Keratinocyte (primary cell): ENCODE data around the gene GJD3. TPM values are rescaled to one million over a fixed set of nuclear protein-coding genes. Genes with fewer than 3 reads are reported as not detected.

Experiments
- DNase-seq: peaks from one replicate; pipeline ENCODE4 v3.0.0-alpha.2; 2011; ENCODE audit warnings: low read depth, missing footprints, low spot score
- FAIRE-seq: peaks from 2 replicates; lab custom pipeline; 2011; peaks lifted over from hg19 to GRCh38; lab: Jason Lieb, UNC
- H2AFZ ChIP-seq: 2 replicates; pipeline ENCODE4 v1.6.0; 2012; ENCODE audit warnings: low read length, control low read depth, inconsistent platforms; ENCODE audit not compliant: control insufficient read depth
- H3K27ac ChIP-seq: 2 replicates; pipeline ENCODE4 v1.5.1; 2011; ENCODE audit warnings: low read length; ENCODE audit not compliant: control insufficient read depth, insufficient read depth
- H3K27me3 ChIP-seq: 3 replicates; pipeline ENCODE4 v1.6.0; 2011; ENCODE audit warnings: low read length; ENCODE audit not compliant: control insufficient read depth, insufficient read depth; ENCODE audit errors: extremely low read depth
- H3K36me3 ChIP-seq, 2 experiments: 2 replicates in 1 of 2; 3 replicates in 1 of 2; pipeline ENCODE4 v1.5.1; 2011; ENCODE audit warnings: low read length in 2 of 2, mild to moderate bottlenecking in 1 of 2; ENCODE audit not compliant: control insufficient read depth in 2 of 2, insufficient read depth in 2 of 2; ENCODE audit errors: extremely low read depth in 1 of 2
- H3K4me1 ChIP-seq: 3 replicates; pipeline ENCODE4 v1.5.1; 2011; ENCODE audit warnings: low read length; ENCODE audit not compliant: control insufficient read depth, insufficient read depth; ENCODE audit errors: extremely low read depth
- H3K4me2 ChIP-seq: 3 replicates; pipeline ENCODE4 v1.6.0; 2011; ENCODE audit warnings: low read depth, low read length; ENCODE audit not compliant: control insufficient read depth, insufficient read depth; ENCODE audit errors: extremely low read depth
- H3K4me3 ChIP-seq, 3 experiments: fragments of 200-600 bp in 1 of 3; sonication (generic) in 1 of 3; 2 replicates in 2 of 3; 3 replicates in 1 of 3; pipeline ENCODE4 v1.5.1; 2011 to 2016; ENCODE audit warnings: low read length in 3 of 3, mild to moderate bottlenecking in 3 of 3, control low read depth in 2 of 3, inconsistent platforms in 1 of 3, low read depth in 1 of 3, mixed read lengths in 1 of 3, mixed run types in 1 of 3, moderate library complexity in 1 of 3; ENCODE audit not compliant: control insufficient read depth in 2 of 3, insufficient read depth in 2 of 3; ENCODE audit errors: extremely low read depth in 1 of 3
- H3K79me2 ChIP-seq: 2 replicates; pipeline ENCODE4 v1.6.0; 2012; ENCODE audit warnings: low read length; ENCODE audit not compliant: control insufficient read depth, insufficient read depth
- H3K9ac ChIP-seq: 3 replicates; pipeline ENCODE4 v1.6.0; 2011; ENCODE audit warnings: low read length; ENCODE audit not compliant: control insufficient read depth, insufficient read depth; ENCODE audit errors: extremely low read depth
- H3K9me1 ChIP-seq: 3 replicates; pipeline ENCODE4 v1.6.0; 2011; ENCODE audit warnings: low read length; ENCODE audit not compliant: control insufficient read depth, insufficient read depth; ENCODE audit errors: extremely low read depth
- H3K9me3 ChIP-seq: 2 replicates; pipeline ENCODE4 v1.5.1; 2012; ENCODE audit warnings: low read depth, low read length; ENCODE audit not compliant: control insufficient read depth
- H4K20me1 ChIP-seq: 3 replicates; pipeline ENCODE4 v1.6.0; 2011; ENCODE audit warnings: low read length; ENCODE audit not compliant: control insufficient read depth, insufficient read depth; ENCODE audit errors: extremely low read depth
- EZH2 ChIP-seq: IDR thresholded peaks from one replicate; pipeline ENCODE4 v1.6.1; 2012; ENCODE audit warnings: inconsistent platforms, mild to moderate bottlenecking, low read length, moderate library complexity
- dilution Hi-C: fragments of 300-500 bp; cut with MboI; formaldehyde crosslinking; loops from one replicate; pipeline ENCODE4 v1.7.0; 2020; ENCODE audit warnings: low sequenced_read_pairs; ENCODE audit not compliant: extremely low pct_ligation_motif_present
- polyA plus RNA-seq, 5 experiments: library from polyadenylated mRNA; depleted of rRNA in 3 of 5; stranded (reverse) in 3 of 5; stranded (forward) in 1 of 5; unstranded in 1 of 5; fragments of >200 nt; gene quantifications; 1 replicate in 1 of 5; 2 replicates in 3 of 5; 3 replicates in 1 of 5; pipeline versions ENCODE4 v1.2.1 to v1.2.3, GENCODE V29; 2011 to 2012; ENCODE audit warnings: missing spikeins in 2 of 5, low read depth in 1 of 5, low replicate concordance in 1 of 5
- TF ChIP-seq, protein P1 (sequence below), 3 experiments: IDR thresholded peaks in 1 of 3; conservative IDR thresholded peaks in 1 of 3; optimal IDR thresholded peaks in 1 of 3; 2 replicates in 2 of 3; 3 replicates in 1 of 3; pipeline versions ENCODE3 to v1.5.1; 2011; ENCODE audit warnings: low read length in 3 of 3, mild to moderate bottlenecking in 3 of 3, moderate library complexity in 2 of 3, control low read depth in 1 of 3, inconsistent platforms in 1 of 3; ENCODE audit not compliant: insufficient read depth in 2 of 3; ENCODE audit errors: extremely low read depth in 1 of 3

The GJD3 gene
- polyA plus RNA-seq, 1 donor (not counting 4 experiments of a cell fraction or from before 2014, with no cell fraction given) = not detected

- Histone ChIP-seq H4K20me1 (no peaks in the 10 kb centered on the region), H3K27ac (no peak overlapping the region), H3K36me3 (peaks cover 0 to 10% of the 10 kb centered on the region in 2 experiments), H3K4me2 (no peak overlapping the region), H3K9ac (no peak overlapping the region), H3K79me2 (no peaks in the 10 kb centered on the region), H3K9me1 (no peaks in the 10 kb centered on the region), H3K4me1 (no peaks in the 10 kb centered on the region), H3K27me3 (no peaks in the 10 kb centered on the region), H3K4me3 (no peak overlapping the region), H3K9me3 (no peaks in the 10 kb centered on the region), H2AFZ (no peak overlapping the region)
- dilution Hi-C loops = no loop called here
- FAIRE-seq (no peak), DNase-seq (no peak)
- TF ChIP-seq EZH2 = no peak
- TF ChIP-seq, protein P1, sequence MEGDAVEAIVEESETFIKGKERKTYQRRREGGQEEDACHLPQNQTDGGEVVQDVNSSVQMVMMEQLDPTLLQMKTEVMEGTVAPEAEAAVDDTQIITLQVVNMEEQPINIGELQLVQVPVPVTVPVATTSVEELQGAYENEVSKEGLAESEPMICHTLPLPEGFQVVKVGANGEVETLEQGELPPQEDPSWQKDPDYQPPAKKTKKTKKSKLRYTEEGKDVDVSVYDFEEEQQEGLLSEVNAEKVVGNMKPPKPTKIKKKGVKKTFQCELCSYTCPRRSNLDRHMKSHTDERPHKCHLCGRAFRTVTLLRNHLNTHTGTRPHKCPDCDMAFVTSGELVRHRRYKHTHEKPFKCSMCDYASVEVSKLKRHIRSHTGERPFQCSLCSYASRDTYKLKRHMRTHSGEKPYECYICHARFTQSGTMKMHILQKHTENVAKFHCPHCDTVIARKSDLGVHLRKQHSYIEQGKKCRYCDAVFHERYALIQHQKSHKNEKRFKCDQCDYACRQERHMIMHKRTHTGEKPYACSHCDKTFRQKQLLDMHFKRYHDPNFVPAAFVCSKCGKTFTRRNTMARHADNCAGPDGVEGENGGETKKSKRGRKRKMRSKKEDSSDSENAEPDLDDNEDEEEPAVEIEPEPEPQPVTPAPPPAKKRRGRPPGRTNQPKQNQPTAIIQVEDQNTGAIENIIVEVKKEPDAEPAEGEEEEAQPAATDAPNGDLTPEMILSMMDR (optimal IDR thresholded peaks at IDR 0.05 in 1 of 3, IDR thresholded peaks at IDR 0.05 in 1 of 3, conservative IDR thresholded peaks at IDR 0.05 in 1 of 3; ENCODE audit: extremely low read depth in 1 of 3, insufficient read depth in 2 of 3, low read length in 3 of 3) = no peak
Observed at GRCh38 chr17:40404003-40404402, 39.5 kb upstream of the GJD3 start.

- H3K9me1 ChIP-seq = no peaks in the 10 kb centered on the region
- H3K27me3 ChIP-seq = no peaks in the 10 kb centered on the region
- no peak overlapping the region for H3K4me2 ChIP-seq
- dilution Hi-C loops = no loop called here
- H3K4me3 ChIP-seq = no peak overlapping the region
- no peaks in the 10 kb centered on the region for H3K4me1 ChIP-seq
- peaks cover 0 to 15% of the 10 kb centered on the region in 2 experiments for H3K36me3 ChIP-seq
- no peaks in the 10 kb centered on the region for H3K79me2 ChIP-seq
- H4K20me1 ChIP-seq = no peaks in the 10 kb centered on the region
- DNase-seq (no peak), FAIRE-seq (no peak)
- H3K9me3 ChIP-seq = no peaks in the 10 kb centered on the region
- H3K9ac ChIP-seq = no peak overlapping the region
- TF ChIP-seq, protein P1 (optimal IDR thresholded peaks at IDR 0.05 in 1 of 3, IDR thresholded peaks at IDR 0.05 in 1 of 3, conservative IDR thresholded peaks at IDR 0.05 in 1 of 3; ENCODE audit: extremely low read depth in 1 of 3, insufficient read depth in 2 of 3, low read length in 3 of 3) = no peak
- TF ChIP-seq EZH2 = no peak
- H3K27ac ChIP-seq = no peak overlapping the region
- H2AFZ ChIP-seq = no peak overlapping the region
Observed at GRCh38 chr17:40402668-40403067, 38.1 kb upstream of the GJD3 start.
